COLO829 (cell line): Measurements from ENCODE around the gene DNAH10.
A peak's percentile ranks its signal among the peaks of the same experiment; 100 is the strongest.

ENCODE experiments used
- DNase-seq: peaks from one replicate; pipeline ENCODE4 v3.0.0; 2012; ENCODE audit warnings: low spot score

The DNAH10 gene

GRCh38 chr12:123761841-123762714 is at the start of gene DNAH10:
TSS of gene DNAH10 (plus strand) at chr12:123762301. CDS start at chr12:123762337, 36 bp downstream.
- DNase-seq, result no peak

- no peak for DNase-seq
Measured at GRCh38 chr12:123712780-123713319, 49.3 kb upstream of the DNAH10 start.

- peak; percentile 38 for DNase-seq
Measured at GRCh38 chr12:123713398-123713797, 48.7 kb upstream of the DNAH10 start.

GRCh38 chr12:123713823-123714585 is 48.1 kb upstream of the DNAH10 start:
- no peak for DNase-seq

GRCh38 chr12:123715195-123715594 is 46.9 kb upstream of the DNAH10 start:
- no peak for DNase-seq

GRCh38 chr12:123717350-123717749 is 44.8 kb upstream of the DNAH10 start:
- no peak for DNase-seq

GRCh38 chr12:123720141-123720814 is 41.8 kb upstream of the DNAH10 start:
- no peak for DNase-seq

- no peak for DNase-seq
Measured at GRCh38 chr12:123721245-123721644, 40.9 kb upstream of the DNAH10 start.

- no peak for DNase-seq
Measured at GRCh38 chr12:123723011-123723410, 39.1 kb upstream of the DNAH10 start.

GRCh38 chr12:123723765-123724164 is 38.3 kb upstream of the DNAH10 start:
- DNase-seq, result no peak

GRCh38 chr12:123726244-123726643 is 35.9 kb upstream of the DNAH10 start:
- DNase-seq, result peak; percentile 10

- DNase-seq, result no peak
Measured at GRCh38 chr12:123726962-123727361, 35.1 kb upstream of the DNAH10 start.

- DNase-seq, result no peak
Measured at GRCh38 chr12:123727878-123728277, 34.2 kb upstream of the DNAH10 start.

- DNase-seq, result no peak
Measured at GRCh38 chr12:123731596-123731995, 30.5 kb upstream of the DNAH10 start.

- no peak for DNase-seq
Measured at GRCh38 chr12:123732251-123732650, 29.9 kb upstream of the DNAH10 start.

GRCh38 chr12:123733229-123733628 is 28.9 kb upstream of the DNAH10 start:
- no peak for DNase-seq

- no peak for DNase-seq
Measured at GRCh38 chr12:123734268-123734667, 27.8 kb upstream of the DNAH10 start.

- no peak for DNase-seq
Measured at GRCh38 chr12:123741937-123742572, 20.0 kb upstream of the DNAH10 start.

- DNase-seq, result no peak
Measured at GRCh38 chr12:123743002-123743401, 19.1 kb upstream of the DNAH10 start.

- no peak for DNase-seq
Measured at GRCh38 chr12:123744836-123745235, 17.3 kb upstream of the DNAH10 start.

- no peak for DNase-seq
Measured at GRCh38 chr12:123747309-123747708, 14.8 kb upstream of the DNAH10 start.

GRCh38 chr12:123748161-123748560 is 13.9 kb upstream of the DNAH10 start:
- no peak for DNase-seq
